ENCODE measurements around the gene PTGES.

The PTGES gene

DNA sequence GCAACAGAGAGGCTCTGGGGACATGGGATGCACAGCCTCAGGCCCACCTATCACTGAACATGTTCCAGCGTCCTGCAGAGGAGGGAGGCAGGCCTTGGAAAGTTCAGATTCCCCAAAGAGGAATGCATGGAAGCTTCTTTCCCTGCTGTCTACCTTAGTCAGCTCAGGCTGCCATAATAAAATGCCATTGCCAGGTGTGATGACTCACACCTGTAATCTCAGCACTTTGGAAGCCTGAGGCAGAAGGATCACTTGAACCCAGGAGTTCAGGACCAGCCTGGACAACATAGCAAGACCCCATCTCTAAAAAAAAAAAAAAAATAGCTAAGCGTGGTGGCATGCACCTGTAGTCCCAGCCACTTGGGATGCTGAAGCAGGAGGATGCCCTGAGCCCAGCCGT is 25.6 kb upstream of the PTGES start:
- Histone ChIP-seq H4K91ac (ENCODE audit: low read length) (no peak overlapping the region), H2BK5ac (ENCODE audit: low read depth, low read length, poor library complexity, severe bottlenecking) (no peak overlapping the region), H2AFZ (ENCODE audit: low read depth, low read length) (no peak overlapping the region), H3K14ac (ENCODE audit: low read length in 2 of 2) (no peak overlapping the region), H4K8ac (ENCODE audit: low read length) (no peak overlapping the region), H3K27me3 (ENCODE audit: control insufficient read depth in 1 of 2, insufficient read depth in 1 of 2, low read length in 2 of 2) (peaks cover 0 to 6% of the 10 kb centered on the region in 2 experiments), H3K27ac (ENCODE audit: low read length, poor library complexity, severe bottlenecking) (no peak overlapping the region), H2AK5ac (ENCODE audit: low read length, severe bottlenecking) (no peak overlapping the region), H3K9me3 (ENCODE audit: control insufficient read depth, low read length) (no peaks in the 10 kb centered on the region), H3K79me1 (replicated peaks; ENCODE audit: low read length, poor library complexity, severe bottlenecking) (no peaks in the 10 kb centered on the region), H2BK120ac (ENCODE audit: low read depth, low read length) (peak overlapping the region; percentile 38), H2BK15ac (ENCODE audit: low read depth, poor library complexity, severe bottlenecking) (peak overlapping the region; percentile 63), H3K4me2 (ENCODE audit: low read length, poor library complexity, severe bottlenecking) (no peak overlapping the region), H2BK12ac (ENCODE audit: low read length in 2 of 2) (peak overlapping the region in 1 of 2 experiments; percentile 51), H3K9ac (ENCODE audit: low read length) (no peak overlapping the region), H3K23ac (ENCODE audit: low read length in 2 of 2) (no peak overlapping the region), H3K36me3 (ENCODE audit: control insufficient read depth in 1 of 2, insufficient read depth in 2 of 2, low read depth in 1 of 2, low read length in 2 of 2) (no peaks in the 10 kb centered on the region), H3K4ac (ENCODE audit: low read depth in 1 of 2, low read length in 2 of 2) (no peak overlapping the region), H3K18ac (ENCODE audit: low read depth in 1 of 2, low read length in 2 of 2) (peak overlapping the region; percentile 37 to 67), H3K4me3 (ENCODE audit: insufficient read depth in 1 of 2, low read depth in 1 of 2, low read length in 2 of 2) (no peak overlapping the region), H3K4me1 (ENCODE audit: control insufficient read depth, insufficient read depth, low read depth, low read length) (peaks cover 27% of the 10 kb centered on the region)
- DNase-seq, result no peak
- WGBS, result 91% methylated on average over 2 of the region's 3 CpGs

DNA sequence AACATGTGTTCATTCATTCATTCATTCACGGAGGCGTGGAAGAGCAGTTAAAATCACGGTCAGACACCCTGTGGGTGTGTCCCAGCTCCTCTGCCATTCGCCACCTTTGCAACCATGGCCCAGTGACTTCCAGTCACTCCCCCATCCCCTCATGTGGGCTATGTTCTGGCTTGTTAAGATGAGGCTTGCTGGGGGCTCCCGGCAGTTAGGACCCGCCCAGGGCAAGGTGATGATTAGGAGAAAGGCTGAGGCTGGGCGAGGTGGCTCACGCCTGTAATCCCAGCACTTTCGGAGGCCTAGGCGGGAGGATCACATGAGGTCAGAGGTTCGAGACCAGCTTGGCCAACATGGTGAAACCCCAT is 24.9 kb upstream of the PTGES start:
- no peak overlapping the region for H3K27ac ChIP-seq (ENCODE audit: low read length, poor library complexity, severe bottlenecking)

DNA sequence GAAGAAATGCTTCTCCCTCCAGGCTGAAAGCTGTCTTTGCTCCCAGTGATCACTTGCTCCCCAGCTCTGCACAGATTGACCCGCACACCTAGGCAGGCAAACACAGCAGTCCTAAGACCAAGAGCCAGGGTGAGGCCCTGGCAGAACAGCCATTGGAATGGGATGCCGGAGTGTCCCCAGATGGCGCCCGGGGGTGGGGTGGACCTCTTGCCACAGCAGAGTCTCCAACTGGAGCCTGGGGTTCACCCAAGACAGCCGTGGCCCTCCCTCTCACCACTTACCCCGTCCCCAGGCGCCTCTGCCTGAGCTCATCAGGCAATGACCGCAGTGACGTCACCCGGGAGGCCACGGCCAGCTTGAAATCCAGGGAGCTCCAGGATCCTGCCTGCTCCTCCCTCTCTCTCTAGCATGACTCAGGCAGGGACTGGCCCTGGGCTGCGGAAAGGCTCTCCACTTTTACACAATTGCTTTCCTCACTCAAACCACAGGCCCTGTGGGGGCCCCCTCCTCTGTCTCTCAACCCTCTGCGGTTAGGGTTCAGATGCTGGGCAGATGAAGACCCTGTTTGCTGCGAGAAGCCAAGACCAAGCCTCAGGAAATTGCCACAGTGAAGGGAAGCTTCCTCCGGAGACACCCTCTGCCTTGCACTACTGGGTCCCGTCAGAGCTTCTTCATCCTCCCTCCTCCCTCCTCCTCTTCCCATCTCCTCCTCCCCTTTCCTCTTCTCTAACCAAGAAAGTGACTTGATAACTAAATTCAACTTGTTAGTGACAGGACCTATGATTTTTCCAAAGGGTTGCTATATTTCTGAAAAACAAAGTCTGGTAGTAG is 24.3 kb upstream of the PTGES start:
- H3K27ac ChIP-seq (ENCODE audit: low read length, poor library complexity, severe bottlenecking), result peak overlapping the region; percentile 75
- H2BK5ac ChIP-seq (ENCODE audit: low read depth, low read length, poor library complexity, severe bottlenecking), result no peak overlapping the region
- peaks cover 0 to 6% of the 10 kb centered on the region in 2 experiments for H3K27me3 ChIP-seq (ENCODE audit: control insufficient read depth in 1 of 2, insufficient read depth in 1 of 2, low read length in 2 of 2)
- H2AK5ac ChIP-seq (ENCODE audit: low read length, severe bottlenecking), result peak overlapping the region; percentile 11
- H4K8ac ChIP-seq (ENCODE audit: low read length), result peak overlapping the region; percentile 87
- DNase-seq, result peak; percentile 100
- peak overlapping the region; percentile 72 for H3K4me2 ChIP-seq (ENCODE audit: low read length, poor library complexity, severe bottlenecking)
- H3K4me1 ChIP-seq (ENCODE audit: control insufficient read depth, insufficient read depth, low read depth, low read length), result peaks cover 27% of the 10 kb centered on the region
- H3K23ac ChIP-seq (ENCODE audit: low read length in 2 of 2), result peak overlapping the region in 1 of 2 experiments; percentile 83
- 8% methylated on average over 16 of the region's 16 CpGs for WGBS
- peak overlapping the region; percentile 21 to 61 for H3K4me3 ChIP-seq (ENCODE audit: insufficient read depth in 1 of 2, low read depth in 1 of 2, low read length in 2 of 2)
- no peaks in the 10 kb centered on the region for H3K36me3 ChIP-seq (ENCODE audit: control insufficient read depth in 1 of 2, insufficient read depth in 2 of 2, low read depth in 1 of 2, low read length in 2 of 2)
- peak overlapping the region; percentile 80 for H2BK120ac ChIP-seq (ENCODE audit: low read depth, low read length)
- H3K18ac ChIP-seq (ENCODE audit: low read depth in 1 of 2, low read length in 2 of 2), result peak overlapping the region; percentile 87 to 97
- no peaks in the 10 kb centered on the region for H3K79me1 ChIP-seq (replicated peaks; ENCODE audit: low read length, poor library complexity, severe bottlenecking)
- peak overlapping the region; percentile 79 for H4K91ac ChIP-seq (ENCODE audit: low read length)
- H2BK12ac ChIP-seq (ENCODE audit: low read length in 2 of 2), result peak overlapping the region; percentile 88 to 99
- H3K4ac ChIP-seq (ENCODE audit: low read depth in 1 of 2, low read length in 2 of 2), result peak overlapping the region; percentile 29 to 76
- peak overlapping the region; percentile 85 for H3K9ac ChIP-seq (ENCODE audit: low read length)
- no peaks in the 10 kb centered on the region for H3K9me3 ChIP-seq (ENCODE audit: control insufficient read depth, low read length)
- H3K14ac ChIP-seq (ENCODE audit: low read length in 2 of 2), result peak overlapping the region in 1 of 2 experiments; percentile 25
- H2AFZ ChIP-seq (ENCODE audit: low read depth, low read length), result peak overlapping the region; percentile 36
- H2BK15ac ChIP-seq (ENCODE audit: low read depth, poor library complexity, severe bottlenecking), result no peak overlapping the region

More for the DNA sequence above, 24.9 kb upstream of the PTGES start:
- Histone ChIP-seq H3K27me3 (ENCODE audit: control insufficient read depth in 1 of 2, insufficient read depth in 1 of 2, low read length in 2 of 2) (peaks cover 0 to 6% of the 10 kb centered on the region in 2 experiments), H3K14ac (ENCODE audit: low read length in 2 of 2) (peak overlapping the region in 1 of 2 experiments; percentile 98), H3K4ac (ENCODE audit: low read depth in 1 of 2, low read length in 2 of 2) (peak overlapping the region in 1 of 2 experiments; percentile 97), H3K36me3 (ENCODE audit: control insufficient read depth in 1 of 2, insufficient read depth in 2 of 2, low read depth in 1 of 2, low read length in 2 of 2) (no peaks in the 10 kb centered on the region), H3K9me3 (ENCODE audit: control insufficient read depth, low read length) (no peaks in the 10 kb centered on the region), H4K91ac (ENCODE audit: low read length) (peak overlapping the region; percentile 65), H3K4me2 (ENCODE audit: low read length, poor library complexity, severe bottlenecking) (no peak overlapping the region), H3K18ac (ENCODE audit: low read depth in 1 of 2, low read length in 2 of 2) (peak overlapping the region; percentile 58 to 88), H2BK120ac (ENCODE audit: low read depth, low read length) (peak overlapping the region; percentile 66), H2BK15ac (ENCODE audit: low read depth, poor library complexity, severe bottlenecking) (no peak overlapping the region), H3K4me1 (ENCODE audit: control insufficient read depth, insufficient read depth, low read depth, low read length) (peaks cover 27% of the 10 kb centered on the region), H3K79me1 (replicated peaks; ENCODE audit: low read length, poor library complexity, severe bottlenecking) (no peaks in the 10 kb centered on the region), H2BK5ac (ENCODE audit: low read depth, low read length, poor library complexity, severe bottlenecking) (no peak overlapping the region), H2BK12ac (ENCODE audit: low read length in 2 of 2) (peak overlapping the region; percentile 88 to 96), H2AK5ac (ENCODE audit: low read length, severe bottlenecking) (no peak overlapping the region), H4K8ac (ENCODE audit: low read length) (peak overlapping the region; percentile 10), H2AFZ (ENCODE audit: low read depth, low read length) (no peak overlapping the region), H3K23ac (ENCODE audit: low read length in 2 of 2) (no peak overlapping the region), H3K4me3 (ENCODE audit: insufficient read depth in 1 of 2, low read depth in 1 of 2, low read length in 2 of 2) (peak overlapping the region in 1 of 2 experiments; percentile 30), H3K9ac (ENCODE audit: low read length) (peak overlapping the region; percentile 66)
- WGBS, result 91% methylated on average over 11 of the region's 11 CpGs
- no peak for DNase-seq

DNA sequence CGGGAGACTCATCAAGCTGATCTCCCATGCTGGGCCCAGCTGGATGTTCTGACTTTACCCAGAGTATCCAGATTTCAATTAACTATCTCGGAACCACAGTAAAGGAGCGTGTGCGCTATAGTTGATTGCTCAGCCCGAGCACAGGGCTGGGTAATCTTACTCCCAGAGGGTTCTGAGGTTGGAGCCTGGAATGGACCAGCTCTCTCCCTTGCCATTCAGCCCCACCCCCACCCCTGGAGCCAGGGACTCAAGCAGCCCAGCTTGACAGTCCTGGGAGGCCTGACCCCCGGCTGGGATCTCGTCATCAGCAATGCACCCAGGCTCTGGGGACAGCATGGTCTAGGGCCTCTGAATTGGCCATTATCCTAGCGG is 23.7 kb upstream of the PTGES start:
- peak overlapping the region; percentile 85 for H3K9ac ChIP-seq (ENCODE audit: low read length)
- H4K8ac ChIP-seq (ENCODE audit: low read length), result peak overlapping the region; percentile 87
- H3K14ac ChIP-seq (ENCODE audit: low read length in 2 of 2), result peak overlapping the region in 1 of 2 experiments; percentile 25
- H3K4me2 ChIP-seq (ENCODE audit: low read length, poor library complexity, severe bottlenecking), result peak overlapping the region; percentile 2
- peak overlapping the region in 1 of 2 experiments; percentile 61 for H3K4me3 ChIP-seq (ENCODE audit: insufficient read depth in 1 of 2, low read depth in 1 of 2, low read length in 2 of 2)
- peak overlapping the region; percentile 29 to 76 for H3K4ac ChIP-seq (ENCODE audit: low read depth in 1 of 2, low read length in 2 of 2)
- peak overlapping the region; percentile 80 for H2BK120ac ChIP-seq (ENCODE audit: low read depth, low read length)
- no peaks in the 10 kb centered on the region for H3K9me3 ChIP-seq (ENCODE audit: control insufficient read depth, low read length)
- H2BK12ac ChIP-seq (ENCODE audit: low read length in 2 of 2), result peak overlapping the region; percentile 81 to 99
- H3K36me3 ChIP-seq (ENCODE audit: control insufficient read depth in 1 of 2, insufficient read depth in 2 of 2, low read depth in 1 of 2, low read length in 2 of 2), result no peaks in the 10 kb centered on the region
- peak overlapping the region; percentile 87 to 97 for H3K18ac ChIP-seq (ENCODE audit: low read depth in 1 of 2, low read length in 2 of 2)
- H3K27me3 ChIP-seq (ENCODE audit: control insufficient read depth in 1 of 2, insufficient read depth in 1 of 2, low read length in 2 of 2), result peaks cover 0 to 6% of the 10 kb centered on the region in 2 experiments
- H3K4me1 ChIP-seq (ENCODE audit: control insufficient read depth, insufficient read depth, low read depth, low read length), result peaks cover 25% of the 10 kb centered on the region
- H3K23ac ChIP-seq (ENCODE audit: low read length in 2 of 2), result no peak overlapping the region
- no peak for DNase-seq
- H2BK5ac ChIP-seq (ENCODE audit: low read depth, low read length, poor library complexity, severe bottlenecking), result no peak overlapping the region
- H2BK15ac ChIP-seq (ENCODE audit: low read depth, poor library complexity, severe bottlenecking), result peak overlapping the region; percentile 63
- peak overlapping the region; percentile 41 for H2AK5ac ChIP-seq (ENCODE audit: low read length, severe bottlenecking)
- 70% methylated on average over 8 of the region's 8 CpGs for WGBS
- H4K91ac ChIP-seq (ENCODE audit: low read length), result peak overlapping the region; percentile 79
- H3K27ac ChIP-seq (ENCODE audit: low read length, poor library complexity, severe bottlenecking), result peak overlapping the region; percentile 75
- no peaks in the 10 kb centered on the region for H3K79me1 ChIP-seq (replicated peaks; ENCODE audit: low read length, poor library complexity, severe bottlenecking)
- H2AFZ ChIP-seq (ENCODE audit: low read depth, low read length), result no peak overlapping the region

Data from mesenchymal stem cell (in vitro differentiated cells and primary cell).